Tibial nerve (tissue), 4 donors: ENCODE measurements around the gene DDC. TPM values are rescaled to one million over a fixed set of nuclear protein-coding genes. Genes with fewer than 3 reads are reported as not detected.

Source experiments
- DNase-seq, 2 donors: peaks; one replicate each; pipeline ENCODE4 v3.0.0-alpha.2; 2019; ENCODE audit warnings: low spot score in 2 of 2
- H3K27ac ChIP-seq, 4 donors: fragments of 200-600 bp; sonication (generic) in 3 of 4; one replicate each; pipeline ENCODE4 v1.5.1; 2017 to 2019; ENCODE audit warnings: mild to moderate bottlenecking in 1 of 4
- H3K27me3 ChIP-seq, 2 donors: fragments of 200-600 bp; sonication (generic) in 1 of 2; one replicate each; pipeline versions ENCODE4 v1.5.1 to v1.6.0; 2017 to 2019
- H3K36me3 ChIP-seq, 3 donors: fragments of 200-600 bp; sonication (generic); one replicate each; pipeline ENCODE4 v1.5.1; 2018 to 2019
- H3K4me1 ChIP-seq, 4 donors: fragments of 200-600 bp; sonication (generic) in 3 of 4; one replicate each; pipeline ENCODE4 v1.5.1; 2017 to 2019
- H3K4me3 ChIP-seq, 4 donors: fragments of 200-600 bp; sonication (generic) in 3 of 4; one replicate each; pipeline ENCODE4 v1.5.1; 2017 to 2019; ENCODE audit warnings: mild to moderate bottlenecking in 1 of 4, moderate library complexity in 1 of 4
- H3K9me3 ChIP-seq, 4 donors: fragments of 200-600 bp; sonication (generic) in 3 of 4; one replicate each; pipeline ENCODE4 v1.5.1; 2017 to 2019
- EP300 ChIP-seq, 2 donors: sonication (generic); formaldehyde crosslinking; IDR thresholded peaks; one replicate each; pipeline ENCODE4 v1.6.1; 2017; ENCODE audit warnings: antibody characterized with exemption in 2 of 2, mild to moderate bottlenecking in 1 of 2
- POLR2A ChIP-seq, 2 donors: fragments of 450-650 bp; IDR thresholded peaks; one replicate each; pipeline ENCODE4 v1.6.1; 2017; ENCODE audit warnings: antibody characterized with exemption in 2 of 2, mild to moderate bottlenecking in 2 of 2, moderate library complexity in 2 of 2
- WGBS, 2 donors: methylation state at CpG; one replicate each; pipeline ENCODE4 v1.1.5; 2018; 5-methylcytosine and 5-hydroxymethylcytosine counted together
- total RNA-seq, 4 donors: library from RNA; depleted of rRNA; stranded (reverse); fragments of >200 nt; gene quantifications; one replicate each; pipeline ENCODE4 v1.1.0, GENCODE V29; 2016
- TF ChIP-seq, protein P1 (sequence below), 5 experiments: fragments of 200-600 bp in 3 of 5; fragments of 450-650 bp in 2 of 5; sonication (generic) in 3 of 5; IDR thresholded peaks; one replicate each; pipeline ENCODE4 v1.5.1; 2016 to 2019; ENCODE audit warnings: antibody characterized with exemption in 5 of 5, mild to moderate bottlenecking in 3 of 5, moderate library complexity in 2 of 5

DDC gene
- total RNA-seq, 4 donors from 2014 or later, result 0.66 TPM; not detected in 3

DNA sequence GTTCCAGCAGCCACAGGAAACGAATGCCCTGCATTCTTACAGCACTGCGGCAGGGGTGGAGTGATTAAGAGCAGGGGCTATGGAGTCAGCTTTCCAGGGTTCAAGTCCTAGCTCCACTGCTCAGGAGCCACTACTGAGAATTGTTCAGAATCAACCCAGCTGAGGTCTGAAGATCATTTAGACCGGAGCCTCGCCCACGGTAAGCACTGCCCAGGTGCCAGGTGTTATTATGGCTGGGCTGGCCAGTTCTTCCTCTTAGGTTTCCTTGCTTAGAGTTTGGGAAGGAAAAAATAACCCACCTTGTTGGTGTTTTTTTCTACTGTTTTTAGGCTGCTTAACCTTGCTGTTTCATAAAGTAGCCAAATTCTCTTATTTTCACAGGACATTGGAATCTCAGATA, 110.2 kb downstream of the DDC start:
- DNase-seq, result no peak
- 59 to 67% methylated on average over 5 of the region's 5 CpGs for WGBS, 2 donors
- H3K27ac ChIP-seq, result no peak overlapping the region
- no peaks in the 10 kb centered on the region for H3K36me3 ChIP-seq
- no peaks in the 10 kb centered on the region for H3K9me3 ChIP-seq
- TF ChIP-seq EP300 (IDR thresholded peaks at IDR 0.05), result no peak
- TF ChIP-seq POLR2A (IDR thresholded peaks at IDR 0.05), result no peak
- TF ChIP-seq, protein P1, sequence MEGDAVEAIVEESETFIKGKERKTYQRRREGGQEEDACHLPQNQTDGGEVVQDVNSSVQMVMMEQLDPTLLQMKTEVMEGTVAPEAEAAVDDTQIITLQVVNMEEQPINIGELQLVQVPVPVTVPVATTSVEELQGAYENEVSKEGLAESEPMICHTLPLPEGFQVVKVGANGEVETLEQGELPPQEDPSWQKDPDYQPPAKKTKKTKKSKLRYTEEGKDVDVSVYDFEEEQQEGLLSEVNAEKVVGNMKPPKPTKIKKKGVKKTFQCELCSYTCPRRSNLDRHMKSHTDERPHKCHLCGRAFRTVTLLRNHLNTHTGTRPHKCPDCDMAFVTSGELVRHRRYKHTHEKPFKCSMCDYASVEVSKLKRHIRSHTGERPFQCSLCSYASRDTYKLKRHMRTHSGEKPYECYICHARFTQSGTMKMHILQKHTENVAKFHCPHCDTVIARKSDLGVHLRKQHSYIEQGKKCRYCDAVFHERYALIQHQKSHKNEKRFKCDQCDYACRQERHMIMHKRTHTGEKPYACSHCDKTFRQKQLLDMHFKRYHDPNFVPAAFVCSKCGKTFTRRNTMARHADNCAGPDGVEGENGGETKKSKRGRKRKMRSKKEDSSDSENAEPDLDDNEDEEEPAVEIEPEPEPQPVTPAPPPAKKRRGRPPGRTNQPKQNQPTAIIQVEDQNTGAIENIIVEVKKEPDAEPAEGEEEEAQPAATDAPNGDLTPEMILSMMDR (IDR thresholded peaks at IDR 0.05), result no peak
- no peaks in the 10 kb centered on the region for H3K27me3 ChIP-seq
- H3K4me3 ChIP-seq, result no peak overlapping the region
- peaks cover 0 to 6% (median 3%) of the 10 kb centered on the region in 4 donors for H3K4me1 ChIP-seq

DNA sequence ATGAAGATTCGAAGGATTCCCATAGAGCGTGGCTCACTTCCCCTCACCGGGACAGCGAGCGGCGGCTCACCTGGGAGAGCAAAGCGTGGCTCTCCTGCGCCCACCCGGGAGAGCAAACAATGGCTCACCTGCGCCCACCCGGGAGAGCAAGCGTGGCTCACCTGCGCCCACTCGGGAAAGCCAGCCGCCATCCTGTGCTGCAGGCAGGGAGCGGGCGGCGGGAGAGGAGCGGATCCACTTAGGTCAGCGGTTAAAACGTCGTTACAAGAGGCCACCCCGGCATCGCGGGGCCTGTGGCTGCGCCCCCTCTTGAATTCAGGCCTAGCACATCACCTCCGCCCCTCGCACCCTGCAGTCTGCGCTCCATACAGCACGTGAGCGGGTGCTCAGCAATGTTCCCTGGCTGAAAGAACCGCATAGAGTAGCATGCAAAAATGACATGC, 114.6 kb downstream of the DDC start:
- WGBS, 2 donors, result 29 to 48% methylated on average over 30 to 32 of the region's 32 CpGs
- H3K9me3 ChIP-seq, result no peaks in the 10 kb centered on the region
- TF ChIP-seq, protein P1 (IDR thresholded peaks at IDR 0.05), result no peak
- TF ChIP-seq POLR2A (IDR thresholded peaks at IDR 0.05), result no peak
- TF ChIP-seq EP300 (IDR thresholded peaks at IDR 0.05), result no peak
- H3K4me1 ChIP-seq, result peaks cover 0 to 17% (median 11%) of the 10 kb centered on the region in 4 donors
- no peak for DNase-seq
- peak overlapping the region; percentile 51 to 87 (median 74) for H3K4me3 ChIP-seq
- no peaks in the 10 kb centered on the region for H3K27me3 ChIP-seq
- H3K27ac ChIP-seq, result peak overlapping the region in 2 of 4 donors; percentile 80 to 84
- H3K36me3 ChIP-seq, result peaks cover 0 to 15% (median 0%) of the 10 kb centered on the region in 3 donors

DNA sequence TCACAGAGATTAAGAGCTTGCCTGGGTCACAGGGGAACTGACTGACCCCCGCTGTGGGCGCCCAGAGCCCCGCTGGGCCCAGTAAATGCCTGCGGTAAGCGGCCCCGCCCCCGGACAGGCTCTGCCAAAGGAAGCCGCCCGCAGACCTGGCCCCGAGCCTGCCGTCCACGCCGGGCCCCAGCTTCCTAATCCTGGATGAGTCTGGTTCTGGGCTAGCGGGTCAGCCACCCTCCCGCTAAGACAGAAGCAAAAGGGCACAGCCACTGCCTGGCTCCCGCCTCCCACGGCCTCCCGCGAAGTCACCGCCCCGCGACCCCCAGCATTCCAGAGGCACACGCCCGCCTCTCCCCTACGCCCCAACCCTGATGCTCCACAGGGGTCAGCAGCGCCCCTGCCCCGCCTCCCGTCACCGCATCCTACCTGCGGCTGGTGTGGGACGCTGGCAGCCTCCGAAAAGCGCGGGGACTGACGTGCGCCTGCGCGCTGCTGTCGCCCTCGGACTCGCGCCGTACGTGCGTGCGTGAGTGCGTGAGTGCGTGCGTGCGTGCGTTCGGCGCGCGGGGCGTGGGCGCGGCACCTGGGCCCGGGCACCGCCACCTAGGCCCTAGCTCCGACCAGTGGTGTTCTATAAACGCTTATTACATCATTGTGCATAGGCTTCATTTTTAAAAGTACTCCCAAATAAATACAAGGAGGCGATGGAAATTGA, 115.2 kb downstream of the DDC start, which contains the start of gene FIGNL1:
Gene FIGNL1, minus strand, starts transcription at position 470 of the 709 bp plus-strand sequence. CDS start 3,063 bp downstream, outside the sequence.
- Histone ChIP-seq H3K4me1 (peaks cover 0 to 17% (median 11%) of the 10 kb centered on the region in 4 donors), H3K27me3 (no peaks in the 10 kb centered on the region), H3K36me3 (peaks cover 0 to 21% (median 0%) of the 10 kb centered on the region in 3 donors), H3K9me3 (no peaks in the 10 kb centered on the region), H3K27ac (peak within 1 kb of the TSS; percentile 38 to 84 (median 62)), H3K4me3 (peak within 1 kb of the TSS; percentile 51 to 87 (median 74))
- 1 to 2% methylated on average over 41 to 50 of the region's 63 CpGs for WGBS, 2 donors
- TF ChIP-seq POLR2A (IDR thresholded peaks at IDR 0.05) (peak in 1 of 2 donors; percentile 12), EP300 (IDR thresholded peaks at IDR 0.05) (peak in 1 of 2 donors; percentile 58)
- TF ChIP-seq, protein P1 (IDR thresholded peaks at IDR 0.05), result no peak
- DNase-seq, result peak; percentile 24 to 29

DNA sequence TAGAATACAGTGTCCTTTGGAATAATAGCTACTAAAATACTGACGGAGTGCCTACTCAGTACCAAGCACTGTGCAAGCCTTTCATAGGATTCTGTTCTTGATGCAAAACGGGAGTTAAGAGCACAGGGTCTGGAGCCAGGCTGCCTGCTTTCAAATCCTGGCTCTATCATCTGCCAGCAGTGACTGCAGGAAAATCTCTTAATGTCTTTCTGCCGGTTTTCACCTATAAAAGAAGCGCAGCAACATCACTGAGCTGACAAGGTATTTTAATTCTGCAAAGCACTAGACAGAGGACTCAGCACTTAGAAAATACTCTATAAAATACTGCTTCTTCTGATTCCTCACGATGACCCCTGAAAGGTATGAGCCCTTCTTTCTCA, 115.7 kb downstream of the DDC start:
- DNase-seq, result no peak
- H3K27ac ChIP-seq, result peak overlapping the region; percentile 38 to 84 (median 62)
- WGBS, 2 donors, result 7 to 12% methylated on average over 5 of the region's 5 CpGs
- H3K4me3 ChIP-seq, result peak overlapping the region; percentile 51 to 87 (median 74)
- TF ChIP-seq, protein P1 (IDR thresholded peaks at IDR 0.05), result no peak
- TF ChIP-seq EP300 (IDR thresholded peaks at IDR 0.05) (no peak), POLR2A (IDR thresholded peaks at IDR 0.05) (no peak)
- no peaks in the 10 kb centered on the region for H3K9me3 ChIP-seq
- H3K36me3 ChIP-seq, result peaks cover 0 to 22% (median 0%) of the 10 kb centered on the region in 3 donors
- H3K27me3 ChIP-seq, result no peaks in the 10 kb centered on the region
- H3K4me1 ChIP-seq, result peaks cover 0 to 17% (median 11%) of the 10 kb centered on the region in 4 donors

DNA sequence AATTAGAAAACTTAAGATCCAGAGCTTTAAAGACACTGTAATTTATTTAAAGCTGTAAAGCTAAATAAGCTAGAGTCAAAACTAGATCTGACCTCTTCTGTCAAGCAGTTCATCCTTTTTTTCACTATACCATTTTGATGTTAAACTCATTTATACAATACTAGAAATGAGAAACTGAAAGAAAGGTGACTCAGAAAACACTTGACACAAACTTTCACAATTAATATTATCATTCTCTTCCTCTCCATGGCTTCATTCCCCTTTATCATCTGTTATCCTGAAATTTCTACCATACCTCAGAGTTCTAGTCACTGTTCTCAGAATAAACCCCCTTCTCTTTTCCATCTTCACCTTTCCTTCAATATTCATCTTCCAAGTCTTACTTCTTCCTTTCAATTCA, 116.4 kb downstream of the DDC start:
- Histone ChIP-seq H3K36me3 (peaks cover 0 to 24% (median 0%) of the 10 kb centered on the region in 3 donors), H3K4me3 (no peak overlapping the region), H3K27me3 (no peaks in the 10 kb centered on the region), H3K27ac (no peak overlapping the region), H3K4me1 (peaks cover 0 to 17% (median 11%) of the 10 kb centered on the region in 4 donors), H3K9me3 (no peaks in the 10 kb centered on the region)
- TF ChIP-seq EP300 (IDR thresholded peaks at IDR 0.05) (no peak), POLR2A (IDR thresholded peaks at IDR 0.05) (no peak)
- TF ChIP-seq, protein P1 (IDR thresholded peaks at IDR 0.05), result no peak
- no peak for DNase-seq
